ENCODE measurements around the gene SKI. TPM values are rescaled to one million over a fixed set of nuclear protein-coding genes. Genes with fewer than 3 reads are reported as not detected.

SKI gene
- total RNA-seq, 6 experiments from 2014 or later: 23.7 to 84.8 (median 31.4) TPM

GRCh38 chr1:2233997-2234761 is 6.1 kb downstream of the SKI start:
- DNase-seq (peak; percentile 92 to 96 (median 95)), ATAC-seq (peak; percentile 60 to 68 (median 64))
- H3K4me1 ChIP-seq: peaks cover 0 to 83% (median 49%) of the 10 kb centered on the region in 4 donors
- WGBS (ENCODE audit: insufficient coverage, low coverage, low lambda C conversion rate, missing lambda C conversion rate): 1% methylated on average over 13 of the region's 27 CpGs
- peak; percentile 76 for TF ChIP-seq POLR2A (IDR thresholded peaks at IDR 0.05)
- TF ChIP-seq CTCF (IDR thresholded peaks at IDR 0.05): no peak
- no peaks in the 10 kb centered on the region for H3K36me3 ChIP-seq
- no peaks in the 10 kb centered on the region for H3K27me3 ChIP-seq
- intact Hi-C loops (cut with DNase I): loop anchor here in 1 of 2 donors (5.0 to 10.0 kb wide), 2 partner anchors 37 to 71 kb away; no protein-coding TSS in a partner anchor
- H3K9me3 ChIP-seq: no peaks in the 10 kb centered on the region
- peak overlapping the region; percentile 68 to 93 (median 68) for H3K27ac ChIP-seq
- H3K4me3 ChIP-seq: peak overlapping the region in 2 of 3 donors; percentile 30 to 67

- H3K36me3 ChIP-seq: no peaks in the 10 kb centered on the region
- intact Hi-C loops (cut with DNase I): loop anchor here in 1 of 2 donors (5.0 to 10.0 kb wide), 2 partner anchors 37 to 70 kb away; no protein-coding TSS in a partner anchor
- H3K27me3 ChIP-seq: no peaks in the 10 kb centered on the region
- peaks cover 0 to 89% (median 55%) of the 10 kb centered on the region in 4 donors for H3K4me1 ChIP-seq
- 0% methylated on average over 4 of the region's 4 CpGs for WGBS (ENCODE audit: insufficient coverage, low coverage, low lambda C conversion rate, missing lambda C conversion rate)
- peak overlapping the region in 2 of 3 donors; percentile 4 to 67 for H3K4me3 ChIP-seq
- DNase-seq: peak in 2 of 3 donors; percentile 58 to 74
- no peaks in the 10 kb centered on the region for H3K9me3 ChIP-seq
- no peak for TF ChIP-seq POLR2A (IDR thresholded peaks at IDR 0.05)
- TF ChIP-seq CTCF (IDR thresholded peaks at IDR 0.05): no peak
- peak; percentile 7 to 21 (median 18) for ATAC-seq
- peak overlapping the region; percentile 68 to 93 (median 68) for H3K27ac ChIP-seq
Measured at GRCh38 chr1:2234762-2235113, 6.6 kb downstream of the SKI start.

GRCh38 chr1:2235300-2235998 is 7.3 kb downstream of the SKI start:
- WGBS (ENCODE audit: insufficient coverage, low coverage, low lambda C conversion rate, missing lambda C conversion rate): 82% methylated on average over 15 of the region's 22 CpGs
- H3K4me3 ChIP-seq: no peak overlapping the region
- H3K27ac ChIP-seq: peak overlapping the region; percentile 68 to 93 (median 68)
- DNase-seq (no peak), ATAC-seq (no peak)
- no peaks in the 10 kb centered on the region for H3K36me3 ChIP-seq
- TF ChIP-seq POLR2A (IDR thresholded peaks at IDR 0.05) (no peak), CTCF (IDR thresholded peaks at IDR 0.05) (no peak)
- no peaks in the 10 kb centered on the region for H3K27me3 ChIP-seq
- intact Hi-C loops (cut with DNase I): loop anchor here in 1 of 2 donors (10.0 kb wide), 1 partner anchor 69 kb away; no protein-coding TSS in a partner anchor
- no peaks in the 10 kb centered on the region for H3K9me3 ChIP-seq
- peaks cover under 1 to 90% (median 61%) of the 10 kb centered on the region in 4 donors for H3K4me1 ChIP-seq

- Histone ChIP-seq H3K9me3 (no peaks in the 10 kb centered on the region), H3K36me3 (peaks cover 0 to 6% (median 0%) of the 10 kb centered on the region in 4 donors), H3K27me3 (no peaks in the 10 kb centered on the region), H3K4me3 (no peak overlapping the region), H3K27ac (no peak overlapping the region), H3K4me1 (peaks cover 3 to 87% (median 57%) of the 10 kb centered on the region in 4 donors)
- TF ChIP-seq POLR2A (IDR thresholded peaks at IDR 0.05) (no peak), CTCF (IDR thresholded peaks at IDR 0.05) (no peak)
- no peak for DNase-seq
- no peak for ATAC-seq
- 85% methylated on average over 4 of the region's 28 CpGs for WGBS (ENCODE audit: insufficient coverage, low coverage, low lambda C conversion rate, missing lambda C conversion rate)
- intact Hi-C loops (cut with DNase I): loop anchor here in 1 of 2 donors (10.0 kb wide), 1 partner anchor 68 kb away; no protein-coding TSS in a partner anchor
Measured at GRCh38 chr1:2236695-2237677, 8.9 kb downstream of the SKI start.
